Brain microvascular endothelial cell (primary cell): Measurements from ENCODE around the gene GAL3ST3.

Experiments
- DNase-seq: peaks from one replicate; pipeline ENCODE4 v3.0.0-alpha.2; 2020
- H3K27ac ChIP-seq: fragments of 250-450 bp; sonication (Bioruptor Pico); 2 replicates; pipeline ENCODE4 v1.5.1; 2020; ENCODE audit warnings: mild to moderate bottlenecking, moderate library complexity
- H3K27me3 ChIP-seq: fragments of 250-450 bp; sonication (Bioruptor Pico); replicated peaks from 2 replicates; pipeline ENCODE4 v1.5.1; 2020; ENCODE audit warnings: mild to moderate bottlenecking
- H3K36me3 ChIP-seq: fragments of 250-450 bp; sonication (Bioruptor Pico); replicated peaks from 2 replicates; pipeline ENCODE4 v1.5.1; 2020; ENCODE audit warnings: mild to moderate bottlenecking
- H3K4me3 ChIP-seq: 2 replicates; pipeline ENCODE4 v1.5.1; 2011; ENCODE audit warnings: low read depth, mild to moderate bottlenecking, control low read depth, low read length, moderate library complexity
- CTCF ChIP-seq: IDR thresholded peaks from 2 replicates; pipeline ENCODE4 v1.5.1; 2011; ENCODE audit warnings: low read depth, mild to moderate bottlenecking, moderate library complexity, low read length, control low read depth, inconsistent platforms; ENCODE audit errors: missing control alignments
- in situ Hi-C: cut with HindIII; loops from 2 replicates; pipeline ENCODE4 v1.10.0; 2017; ENCODE audit warnings: low sequenced_read_pairs, low pct_ligation_motif_present

The GAL3ST3 gene

DNA sequence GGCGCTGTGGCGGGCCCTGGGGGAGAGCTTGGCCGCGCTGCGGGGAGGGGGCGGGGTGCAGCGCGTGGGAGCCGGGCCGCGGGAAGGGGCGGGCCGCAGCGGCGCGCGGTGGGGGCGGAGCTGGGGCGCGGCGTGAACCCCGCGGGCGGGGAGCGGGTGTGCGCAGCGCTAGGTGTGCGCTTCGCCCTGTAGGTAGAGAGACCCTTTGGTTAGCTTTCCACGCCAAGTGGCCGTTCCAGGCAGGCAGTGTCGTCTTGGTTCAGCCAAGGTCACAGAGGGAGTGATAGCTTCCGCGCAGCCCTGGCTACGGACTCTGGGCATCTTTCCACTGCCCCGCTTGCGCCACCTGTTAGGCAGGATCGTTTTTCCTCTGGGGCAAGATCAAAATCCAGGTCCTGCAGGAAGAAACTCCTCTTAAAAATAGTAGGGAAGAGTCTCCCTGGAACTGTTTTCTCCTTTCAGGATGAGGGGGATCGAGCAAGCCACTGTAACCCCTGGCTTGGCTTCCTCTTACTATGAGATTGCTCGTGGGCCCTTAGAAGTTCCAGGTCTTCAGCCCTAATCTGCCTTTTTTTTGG is 46.2 kb downstream of the GAL3ST3 start:
- TF ChIP-seq CTCF = no peak
- no peak for DNase-seq
- peaks cover 34% of the 10 kb centered on the region for H3K36me3 ChIP-seq
- peak overlapping the region; percentile 87 for H3K27ac ChIP-seq
- no peaks in the 10 kb centered on the region for H3K27me3 ChIP-seq
- in situ Hi-C loops = no loop called here
- peak overlapping the region; percentile 99 for H3K4me3 ChIP-seq

DNA sequence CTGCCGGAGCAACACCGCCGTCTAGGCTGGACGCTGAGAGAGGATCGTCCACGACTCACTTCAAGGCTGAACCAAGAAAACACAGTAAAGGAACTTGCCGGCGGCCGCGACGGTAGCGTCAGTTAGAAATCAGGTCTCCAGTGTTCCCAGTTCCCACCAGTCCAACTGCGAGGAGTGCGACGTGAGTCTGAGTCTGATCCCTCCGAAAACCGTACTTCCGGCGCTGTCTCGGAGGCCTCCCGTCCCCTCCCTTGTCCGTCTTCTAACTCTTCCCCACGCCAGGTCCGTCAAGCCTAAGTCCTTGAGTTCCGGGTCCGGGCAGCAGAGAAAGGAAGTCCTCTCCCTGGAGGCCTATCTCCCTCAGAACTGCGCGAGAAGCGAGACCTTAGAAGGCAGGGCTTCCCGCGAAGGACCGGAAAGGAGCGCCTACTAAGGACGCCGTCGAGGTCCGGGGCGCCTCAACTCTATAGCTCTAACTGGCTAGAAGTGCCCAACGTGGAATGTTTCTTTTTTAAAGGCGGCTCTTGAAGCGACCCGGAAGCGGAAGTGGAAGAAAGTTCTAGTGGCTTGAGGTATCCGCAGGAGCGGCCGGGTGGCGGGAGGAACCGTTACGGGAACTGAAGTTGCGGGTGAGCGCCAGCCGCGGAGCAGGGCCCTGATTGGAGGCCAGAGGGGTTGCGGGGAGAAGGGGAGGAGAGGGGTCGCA is 46.9 kb downstream of the GAL3ST3 start, which contains the start of the genes BANF1 and EIF1AD:
TSS of gene BANF1 (plus strand) at position 562 of the 706 bp plus-strand sequence. CDS start 748 bp downstream, outside the sequence.
TSS of gene EIF1AD (minus strand) at position 216 of the 706 bp plus-strand sequence. CDS start 1,768 bp downstream, outside the sequence.
- in situ Hi-C loops = no loop called here
- peak; percentile 95 for DNase-seq
- peak within 1 kb of the TSS; percentile 99 for H3K4me3 ChIP-seq
- peak within 1 kb of the TSS; percentile 87 for H3K27ac ChIP-seq
- no peak for TF ChIP-seq CTCF
- H3K27me3 ChIP-seq = no peaks in the 10 kb centered on the region
- H3K36me3 ChIP-seq = peaks cover 39% of the 10 kb centered on the region

DNA sequence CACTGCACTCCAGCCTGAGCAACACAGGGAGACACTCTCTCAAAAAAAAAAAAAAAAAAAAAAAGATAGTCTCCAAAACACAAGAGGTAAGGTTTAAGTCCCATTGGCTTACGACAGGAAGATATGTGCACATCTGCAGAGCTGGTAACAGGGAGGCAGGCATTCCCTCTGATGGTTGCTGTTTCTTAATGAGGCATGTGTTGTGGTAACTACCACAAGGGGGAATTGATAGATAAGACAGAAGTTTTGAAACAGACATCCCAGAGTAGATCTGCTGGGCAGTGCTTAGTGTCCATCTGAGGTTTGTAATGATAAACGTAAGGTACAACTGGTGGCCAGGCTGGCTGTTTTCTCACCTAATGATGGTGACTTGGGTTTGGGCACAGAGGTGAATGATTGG is 51.7 kb downstream of the GAL3ST3 start:
- no peak for DNase-seq
- H3K27me3 ChIP-seq = no peaks in the 10 kb centered on the region
- no peak overlapping the region for H3K4me3 ChIP-seq
- in situ Hi-C loops = no loop called here
- H3K36me3 ChIP-seq = peaks cover 36% of the 10 kb centered on the region
- no peak overlapping the region for H3K27ac ChIP-seq
- no peak for TF ChIP-seq CTCF

DNA sequence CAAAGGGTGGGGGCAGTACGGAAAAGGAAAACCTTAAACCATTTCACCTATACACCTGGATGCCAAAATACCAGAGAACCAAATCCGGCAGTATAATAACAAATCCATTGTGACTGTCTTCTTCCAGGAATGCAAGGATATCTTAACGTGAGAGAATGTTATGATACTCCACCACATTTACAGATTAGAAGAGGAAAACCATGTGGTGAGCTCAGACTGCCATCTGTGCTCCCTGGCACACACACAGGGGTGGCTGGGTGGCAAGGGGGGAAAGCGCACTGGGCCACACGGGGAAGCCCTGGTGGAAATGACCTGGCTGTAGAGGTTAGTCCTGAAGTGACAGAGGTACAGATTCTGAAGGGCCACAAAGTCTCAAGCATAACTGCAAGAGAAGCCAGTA is 56.9 kb downstream of the GAL3ST3 start:
- DNase-seq = no peak

More for the DNA sequence above, 56.9 kb downstream of the GAL3ST3 start:
- in situ Hi-C loops = no loop called here
- no peaks in the 10 kb centered on the region for H3K27me3 ChIP-seq
- peaks cover 4% of the 10 kb centered on the region for H3K36me3 ChIP-seq
- no peak overlapping the region for H3K27ac ChIP-seq
- H3K4me3 ChIP-seq = no peak overlapping the region
- no peak for TF ChIP-seq CTCF
